Measurements from ENCODE around the gene ARL16. TPM values are rescaled to one million over a fixed set of nuclear protein-coding genes. Genes with fewer than 3 reads are reported as not detected.

The ARL16 gene
- total RNA-seq, 1 donor from 2014 or later = 38.6 TPM

- DNase-seq (ENCODE audit: low read depth) (no peak), FAIRE-seq (no peak)
- Histone ChIP-seq H2AFZ (ENCODE audit: low read depth, low read length) (no peak overlapping the region), H4K20me1 (ENCODE audit: insufficient read depth, low read length) (no peaks in the 10 kb centered on the region), H3K79me2 (ENCODE audit: insufficient read depth, low read length) (no peaks in the 10 kb centered on the region), H3K27me3 (ENCODE audit: insufficient read depth, low read length) (peaks cover 20% of the 10 kb centered on the region), H3K9me3 (ENCODE audit: insufficient read depth, low read depth, low read length) (peaks cover 7% of the 10 kb centered on the region), H3K4me2 (ENCODE audit: low read length) (no peak overlapping the region), H3K9ac (ENCODE audit: low read length) (no peak overlapping the region), H3K36me3 (ENCODE audit: insufficient read depth, low read length) (no peaks in the 10 kb centered on the region), H3K27ac (ENCODE audit: low read depth, low read length) (no peak overlapping the region), H3K4me1 (ENCODE audit: insufficient read depth, low read length) (peaks cover 8% of the 10 kb centered on the region), H3K4me3 (ENCODE audit: insufficient read depth, low read depth, low read length) (no peak overlapping the region)
- Mint-ChIP-seq H3K4me3 (ENCODE audit: unreplicated experiment) (no peak overlapping the region), H3K4me1 (ENCODE audit: low read depth, unreplicated experiment) (no peaks in the 10 kb centered on the region), H3K27ac (ENCODE audit: unreplicated experiment) (no peak overlapping the region), H3K27me3 (ENCODE audit: low read depth, unreplicated experiment) (peaks cover 18% of the 10 kb centered on the region), H3K9me3 (ENCODE audit: unreplicated experiment) (peaks cover 4% of the 10 kb centered on the region), H3K36me3 (ENCODE audit: low read depth, unreplicated experiment) (peaks cover 2% of the 10 kb centered on the region)
- TF ChIP-seq CTCF (IDR thresholded peaks at IDR 0.05; ENCODE audit: insufficient read depth, low read depth, low read length) (no peak), EZH2 (IDR thresholded peaks at IDR 0.05; ENCODE audit: insufficient read depth, low read length) (no peak)
These were observed 32.6 kb downstream of the ARL16 start for GRCh38 chr17:81650951-81651350.

- no peak overlapping the region for H2AFZ ChIP-seq (ENCODE audit: low read depth, low read length)
- Mint-ChIP-seq H3K36me3 (ENCODE audit: low read depth, unreplicated experiment) (peaks cover 2% of the 10 kb centered on the region), H3K9me3 (ENCODE audit: unreplicated experiment) (peaks cover 4% of the 10 kb centered on the region), H3K27me3 (ENCODE audit: low read depth, unreplicated experiment) (peaks cover 18% of the 10 kb centered on the region), H3K27ac (ENCODE audit: unreplicated experiment) (no peak overlapping the region), H3K4me3 (ENCODE audit: unreplicated experiment) (no peak overlapping the region), H3K4me1 (ENCODE audit: low read depth, unreplicated experiment) (no peaks in the 10 kb centered on the region)
- H3K27me3 ChIP-seq (ENCODE audit: insufficient read depth, low read length) = peaks cover 20% of the 10 kb centered on the region
- peaks cover 8% of the 10 kb centered on the region for H3K4me1 ChIP-seq (ENCODE audit: insufficient read depth, low read length)
- no peak for TF ChIP-seq EZH2 (IDR thresholded peaks at IDR 0.05; ENCODE audit: insufficient read depth, low read length)
- no peak for TF ChIP-seq CTCF (IDR thresholded peaks at IDR 0.05; ENCODE audit: insufficient read depth, low read depth, low read length)
- H3K4me2 ChIP-seq (ENCODE audit: low read length) = peak overlapping the region; percentile 39
- no peaks in the 10 kb centered on the region for H3K79me2 ChIP-seq (ENCODE audit: insufficient read depth, low read length)
- no peak overlapping the region for H3K9ac ChIP-seq (ENCODE audit: low read length)
- H3K9me3 ChIP-seq (ENCODE audit: insufficient read depth, low read depth, low read length) = peaks cover 7% of the 10 kb centered on the region
- DNase-seq (ENCODE audit: low read depth) (no peak), FAIRE-seq (no peak)
- H3K27ac ChIP-seq (ENCODE audit: low read depth, low read length) = no peak overlapping the region
- H3K4me3 ChIP-seq (ENCODE audit: insufficient read depth, low read depth, low read length) = no peak overlapping the region
- no peaks in the 10 kb centered on the region for H4K20me1 ChIP-seq (ENCODE audit: insufficient read depth, low read length)
- H3K36me3 ChIP-seq (ENCODE audit: insufficient read depth, low read length) = no peaks in the 10 kb centered on the region
These were observed 34.9 kb downstream of the ARL16 start for GRCh38 chr17:81648707-81649085.

- Histone ChIP-seq H3K27ac (ENCODE audit: low read depth, low read length) (no peak overlapping the region), H2AFZ (ENCODE audit: low read depth, low read length) (peak overlapping the region; percentile 18), H3K9ac (ENCODE audit: low read length) (no peak overlapping the region), H4K20me1 (ENCODE audit: insufficient read depth, low read length) (no peaks in the 10 kb centered on the region), H3K79me2 (ENCODE audit: insufficient read depth, low read length) (no peaks in the 10 kb centered on the region), H3K4me1 (ENCODE audit: insufficient read depth, low read length) (peaks cover 8% of the 10 kb centered on the region), H3K27me3 (ENCODE audit: insufficient read depth, low read length) (peaks cover 20% of the 10 kb centered on the region), H3K9me3 (ENCODE audit: insufficient read depth, low read depth, low read length) (peaks cover 7% of the 10 kb centered on the region), H3K36me3 (ENCODE audit: insufficient read depth, low read length) (no peaks in the 10 kb centered on the region), H3K4me3 (ENCODE audit: insufficient read depth, low read depth, low read length) (no peak overlapping the region), H3K4me2 (ENCODE audit: low read length) (peak overlapping the region; percentile 39)
- peaks cover 4% of the 10 kb centered on the region for H3K9me3 Mint-ChIP-seq (ENCODE audit: unreplicated experiment)
- peaks cover 18% of the 10 kb centered on the region for H3K27me3 Mint-ChIP-seq (ENCODE audit: low read depth, unreplicated experiment)
- DNase-seq (ENCODE audit: low read depth) = no peak
- FAIRE-seq = no peak
- H3K4me1 Mint-ChIP-seq (ENCODE audit: low read depth, unreplicated experiment) = no peaks in the 10 kb centered on the region
- H3K4me3 Mint-ChIP-seq (ENCODE audit: unreplicated experiment) = no peak overlapping the region
- peaks cover 2% of the 10 kb centered on the region for H3K36me3 Mint-ChIP-seq (ENCODE audit: low read depth, unreplicated experiment)
- TF ChIP-seq CTCF (IDR thresholded peaks at IDR 0.05; ENCODE audit: insufficient read depth, low read depth, low read length) (no peak), EZH2 (IDR thresholded peaks at IDR 0.05; ENCODE audit: insufficient read depth, low read length) (peak; percentile 95)
- H3K27ac Mint-ChIP-seq (ENCODE audit: unreplicated experiment) = no peak overlapping the region
These were observed 35.4 kb downstream of the ARL16 start for GRCh38 chr17:81648013-81648706.

Data from astrocyte (in vitro differentiated cells and primary cell).